Globus pallidus (tissue), 1 donor: ENCODE measurements around the gene ATP8A1.

Experiments used
- DNase-seq: peaks from one replicate; pipeline ENCODE4 v3.0.0-alpha.2; 2015; ENCODE audit warnings: low spot score

Gene ATP8A1

DNA sequence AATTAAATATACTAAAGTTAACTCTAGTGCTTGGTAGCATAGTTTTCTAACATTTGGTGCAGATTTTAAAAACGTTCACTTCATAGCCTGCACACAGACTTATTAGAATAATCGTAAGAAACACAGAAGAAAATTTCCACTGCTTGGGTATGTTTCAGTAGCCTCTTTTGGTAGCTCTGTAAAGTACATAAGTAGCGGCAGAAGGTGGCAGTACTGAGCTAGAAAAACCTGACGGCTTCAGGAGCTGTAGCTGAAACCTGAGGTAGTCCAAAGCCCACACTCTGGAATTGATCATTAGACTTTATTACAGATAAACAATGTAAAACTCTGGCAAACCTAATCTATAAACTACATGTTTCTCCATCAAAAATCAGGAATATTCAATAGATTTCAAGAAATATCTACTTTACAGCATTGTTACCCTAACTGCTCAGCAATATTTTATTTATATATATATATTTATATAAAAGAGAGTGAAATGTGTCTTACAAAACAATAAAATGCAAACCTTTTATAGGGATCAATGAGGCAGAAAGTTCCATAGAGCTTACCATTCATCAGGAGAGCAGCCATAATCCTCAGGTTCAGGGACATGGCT is 88.2 kb downstream of the ATP8A1 start:
- peak; percentile 87 for DNase-seq

DNA sequence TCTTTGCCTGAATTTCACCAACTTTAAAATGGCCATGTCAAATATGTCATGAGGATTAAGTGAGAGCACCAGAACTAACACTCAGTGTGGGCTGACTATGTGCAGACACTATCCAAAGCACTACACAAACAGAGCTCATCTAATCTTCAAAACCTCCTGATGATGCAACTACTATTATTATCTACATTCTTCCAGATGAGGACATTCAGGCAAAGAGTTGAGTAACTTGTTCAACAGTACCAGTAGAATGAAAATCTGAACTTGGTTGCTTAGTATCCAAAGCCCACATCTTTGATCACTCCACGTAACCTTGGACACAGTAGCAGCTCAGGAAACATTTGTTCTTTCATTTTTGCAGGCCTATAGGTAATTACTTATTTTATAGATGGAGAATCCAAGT is 90.1 kb downstream of the ATP8A1 start:
- no peak for DNase-seq

DNA sequence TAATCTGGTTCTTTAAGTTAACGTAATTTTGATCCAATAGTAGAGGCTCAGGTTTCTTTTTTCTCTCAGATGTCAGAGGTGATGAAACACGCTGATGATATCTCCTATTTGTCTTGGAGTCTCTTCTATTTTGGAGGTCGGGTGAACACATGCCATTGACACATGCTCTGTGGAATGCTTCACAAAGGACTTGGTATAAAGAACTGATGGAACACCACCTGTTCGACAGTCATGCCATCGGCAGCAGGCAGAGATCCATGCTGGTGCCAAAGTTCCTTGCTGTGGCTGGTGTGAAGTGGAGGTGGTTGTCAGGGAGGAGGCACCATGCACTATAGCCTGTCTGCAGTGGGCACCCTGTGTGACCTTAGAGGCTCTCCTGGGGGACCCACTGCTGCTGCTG is 94.9 kb downstream of the ATP8A1 start:
- DNase-seq = no peak

DNA sequence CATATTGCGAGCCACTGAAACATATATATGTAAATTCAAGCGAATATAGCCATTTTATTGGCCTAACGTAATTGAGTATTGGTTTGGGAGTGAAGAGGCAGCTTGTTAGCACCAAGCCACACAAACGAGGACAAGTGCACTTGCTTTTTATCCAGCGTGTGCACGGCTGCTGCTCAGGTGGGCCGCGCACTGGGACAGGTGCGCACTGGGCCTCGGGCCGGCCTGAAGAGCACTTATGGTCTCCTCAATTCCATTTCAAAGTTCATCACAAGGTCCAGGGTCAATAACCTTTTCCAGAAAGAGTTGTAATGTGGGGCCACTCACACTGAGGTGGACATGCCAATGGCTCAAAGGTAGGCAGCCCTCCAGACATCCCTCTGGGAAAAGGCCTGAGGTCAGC is 95.9 kb downstream of the ATP8A1 start:
- DNase-seq = no peak

DNA sequence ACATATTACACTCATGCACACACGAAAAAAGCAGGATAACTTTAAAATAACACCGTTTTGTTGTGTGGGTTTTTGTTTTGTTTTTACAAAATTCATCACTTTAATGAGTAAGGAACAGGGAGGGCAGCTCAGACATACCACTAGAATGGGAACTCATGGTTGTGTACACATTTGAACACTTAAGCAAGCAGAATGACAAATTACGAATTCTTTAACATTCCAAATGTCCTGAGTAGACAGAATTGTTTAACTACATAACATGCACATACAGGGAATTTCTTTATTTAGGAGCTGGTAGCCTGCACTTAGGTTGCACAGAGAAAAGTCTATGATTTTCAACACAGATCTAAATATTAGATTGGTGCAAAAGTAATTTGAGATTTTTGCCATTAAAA is 96.4 kb downstream of the ATP8A1 start:
- no peak for DNase-seq

DNA sequence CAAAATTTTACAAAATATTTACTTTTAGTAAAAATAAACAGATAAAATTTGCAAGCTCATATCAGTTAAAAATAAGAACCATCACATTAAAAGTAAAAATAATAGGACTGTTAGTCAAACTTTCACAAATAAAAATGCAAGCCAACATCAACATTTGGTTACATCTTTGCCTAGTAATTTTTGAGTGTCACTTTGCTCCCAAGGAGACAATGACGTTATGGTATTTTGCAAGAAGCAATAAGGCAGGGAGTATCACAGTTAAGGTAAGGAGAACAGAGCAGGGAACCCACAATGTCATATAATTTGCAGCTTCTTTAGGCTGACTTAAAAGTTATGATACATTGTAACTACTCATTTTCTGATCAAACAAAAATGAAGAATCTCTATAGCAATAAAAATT is 98.7 kb downstream of the ATP8A1 start:
- DNase-seq = no peak

DNA sequence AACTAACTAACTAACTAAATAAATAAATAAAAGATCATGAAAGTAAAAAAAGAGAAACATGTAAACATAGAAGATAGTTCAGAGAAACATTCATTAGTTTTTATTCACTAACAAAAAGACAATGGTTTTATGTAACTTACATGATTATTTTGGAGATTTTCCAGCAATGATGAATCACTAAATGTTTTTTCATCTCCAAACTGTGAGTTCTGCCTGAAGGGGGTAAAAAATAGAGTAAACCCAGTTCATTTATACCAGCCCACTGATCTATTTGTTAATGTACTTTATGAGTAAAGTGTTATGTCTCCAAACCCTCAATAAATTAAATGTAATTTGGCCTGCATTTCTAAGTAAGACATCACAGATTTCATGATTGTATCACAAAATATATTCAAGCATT is 101.1 kb downstream of the ATP8A1 start:
- DNase-seq = no peak

DNA sequence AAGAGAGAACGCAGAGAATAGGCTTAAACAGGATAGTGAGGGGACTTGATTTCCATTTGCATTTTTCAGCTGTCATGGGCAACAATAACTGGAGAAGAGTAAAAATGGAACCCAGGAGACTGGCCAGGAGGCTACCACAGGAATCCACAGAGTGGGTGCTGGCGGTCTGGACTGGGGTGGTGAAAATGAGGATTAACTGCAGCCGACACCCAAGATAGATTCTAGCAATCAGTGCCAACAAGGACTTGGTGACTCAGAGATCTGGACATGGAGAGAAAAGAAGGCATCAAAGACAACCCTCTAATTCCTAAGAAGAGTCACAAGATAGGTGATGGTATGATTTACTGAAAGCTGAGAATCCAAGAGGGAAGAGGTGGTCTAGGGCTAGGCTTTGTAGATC is 102.8 kb downstream of the ATP8A1 start:
- DNase-seq = no peak

DNA sequence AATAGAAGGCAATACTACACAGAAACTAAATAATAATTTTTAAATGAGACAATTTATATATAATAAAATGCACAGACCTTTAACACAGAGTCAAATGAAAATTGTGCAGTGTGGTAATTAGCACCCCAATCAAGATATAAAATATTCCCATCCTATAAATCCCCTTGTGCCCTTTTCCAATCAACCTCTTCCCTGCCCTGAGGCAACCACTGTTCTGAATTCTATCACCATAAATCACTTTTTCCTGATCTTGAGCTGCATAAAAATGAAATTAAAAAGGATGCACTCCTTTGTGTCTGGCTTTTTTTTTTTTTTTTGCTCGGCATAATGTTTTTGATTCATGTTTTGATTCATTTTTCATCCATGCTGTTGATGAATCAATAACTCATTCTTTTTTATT is 107.0 kb downstream of the ATP8A1 start:
- DNase-seq = no peak

DNA sequence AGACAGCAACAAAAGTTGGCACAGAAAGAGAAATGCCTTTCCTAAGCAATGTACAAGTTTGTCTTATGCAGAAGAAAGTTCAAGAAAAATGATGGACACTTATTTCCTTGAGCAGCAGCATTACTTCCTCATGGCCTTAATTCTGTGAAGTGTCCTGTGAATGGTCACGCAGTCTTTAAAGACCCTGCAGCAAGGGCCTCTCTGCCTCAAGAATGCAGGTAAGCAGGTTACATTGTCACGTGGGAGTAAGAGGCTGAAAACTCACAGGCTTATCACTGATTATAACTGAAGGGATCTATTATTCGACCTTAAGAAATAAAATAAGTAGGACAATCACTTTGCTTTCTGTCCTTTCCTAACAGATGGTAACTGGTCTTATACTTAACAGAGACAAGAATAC is 109.1 kb downstream of the ATP8A1 start:
- DNase-seq = no peak

DNA sequence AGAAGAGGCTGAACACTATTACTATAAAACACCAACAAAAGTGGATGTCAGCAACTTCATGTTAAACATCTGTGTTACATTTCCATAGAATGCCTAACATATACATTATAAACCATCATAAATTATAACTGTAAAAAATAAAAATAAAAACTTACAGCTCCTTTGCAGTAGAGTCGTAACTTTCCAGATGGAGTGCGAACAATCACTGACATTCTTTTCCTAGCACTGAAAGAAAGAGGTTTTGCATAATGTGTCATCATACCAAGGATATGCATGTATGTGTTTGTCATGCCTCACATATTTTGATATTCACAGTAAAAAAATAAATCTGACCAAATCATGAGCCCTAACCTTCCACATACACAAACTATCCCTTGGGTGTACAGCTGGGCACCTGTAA is 113.1 kb downstream of the ATP8A1 start:
- no peak for DNase-seq

DNA sequence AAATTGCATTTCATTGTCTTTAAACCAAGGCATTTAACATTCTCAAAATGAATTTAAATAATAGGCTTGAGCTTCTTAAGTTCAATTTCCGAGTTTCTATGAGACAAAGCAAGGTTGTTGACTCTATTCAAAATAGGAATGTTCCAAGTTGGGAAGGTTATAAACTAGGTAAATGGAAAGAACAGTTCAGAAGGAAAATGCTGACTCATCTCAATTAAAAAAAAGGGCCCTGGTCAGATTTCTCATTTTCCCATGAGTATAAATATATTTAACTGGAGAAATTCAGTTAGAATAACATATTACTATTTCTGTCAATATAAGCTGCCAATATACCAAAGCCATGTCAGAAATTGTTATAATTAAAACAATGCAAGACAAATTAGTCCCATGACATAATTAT is 113.8 kb downstream of the ATP8A1 start:
- DNase-seq = no peak

DNA sequence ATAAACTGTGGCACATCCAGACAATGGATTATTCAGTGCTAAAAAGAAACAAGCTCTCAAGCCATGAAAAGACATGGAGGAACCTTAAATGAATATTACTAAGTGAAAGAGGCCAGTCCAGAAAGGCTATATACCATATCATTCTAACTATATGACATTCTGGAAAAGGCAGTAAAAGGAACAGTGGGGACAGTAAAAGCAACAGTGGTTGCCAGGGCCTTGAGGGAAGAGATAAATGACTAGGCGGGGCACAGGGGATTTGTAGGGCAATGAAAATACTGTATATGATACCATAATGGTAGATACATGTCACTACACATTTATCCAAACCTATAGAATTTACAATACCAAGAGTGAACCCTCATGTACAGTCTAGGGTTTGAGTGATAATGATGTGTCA is 115.3 kb downstream of the ATP8A1 start:
- DNase-seq = no peak

DNA sequence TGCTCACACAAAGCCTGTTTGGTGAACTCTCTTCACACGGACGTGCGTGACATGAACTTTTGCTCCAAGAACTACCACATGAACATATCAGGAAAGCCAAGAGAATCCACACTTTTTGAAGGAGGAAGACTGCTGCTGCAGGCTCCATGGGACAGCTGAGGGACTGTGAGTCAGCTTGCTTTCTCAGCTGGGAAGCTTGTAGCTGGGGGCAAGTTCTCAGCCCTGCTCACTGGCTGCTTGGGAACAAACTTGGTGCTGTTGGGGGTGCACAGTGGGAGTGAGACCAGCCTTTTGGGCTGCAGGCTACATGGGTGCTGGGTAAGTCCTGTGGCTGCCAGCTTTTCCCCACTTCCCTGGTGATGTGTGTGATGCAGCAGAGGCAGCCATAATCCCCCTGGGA is 123.9 kb downstream of the ATP8A1 start:
- DNase-seq = no peak

DNA sequence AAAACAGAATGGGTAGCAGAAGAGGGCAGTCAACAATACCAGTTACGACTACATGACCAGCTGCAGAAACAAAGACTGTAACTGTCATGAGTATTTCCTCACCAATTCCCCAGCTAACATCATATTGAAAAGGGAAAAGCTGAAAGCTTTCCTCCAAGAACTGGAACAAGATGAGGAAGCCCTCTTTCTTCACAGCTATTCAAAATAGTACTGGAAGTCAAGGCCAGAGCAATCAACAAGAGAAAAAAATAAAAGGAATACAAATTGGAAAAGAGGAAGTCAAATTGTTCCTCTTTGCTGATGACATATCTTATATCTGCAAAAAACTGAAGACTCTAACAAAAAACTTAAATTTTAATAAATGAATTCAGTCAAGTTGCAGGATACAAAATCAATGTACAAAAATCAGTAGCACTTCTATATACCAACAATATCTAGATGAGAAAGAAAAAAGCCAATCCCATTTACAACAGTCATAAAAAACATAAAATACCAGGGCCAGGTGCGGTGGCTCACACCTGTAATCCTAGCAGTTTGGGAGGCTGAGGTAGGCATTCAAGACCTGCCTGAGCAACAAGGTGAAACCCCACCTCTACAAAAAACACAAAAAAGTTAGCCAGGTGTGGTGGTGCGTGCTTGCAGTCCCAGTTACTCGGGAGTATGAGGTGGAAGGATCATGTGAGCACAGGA is 125.4 kb downstream of the ATP8A1 start:
- no peak for DNase-seq

DNA sequence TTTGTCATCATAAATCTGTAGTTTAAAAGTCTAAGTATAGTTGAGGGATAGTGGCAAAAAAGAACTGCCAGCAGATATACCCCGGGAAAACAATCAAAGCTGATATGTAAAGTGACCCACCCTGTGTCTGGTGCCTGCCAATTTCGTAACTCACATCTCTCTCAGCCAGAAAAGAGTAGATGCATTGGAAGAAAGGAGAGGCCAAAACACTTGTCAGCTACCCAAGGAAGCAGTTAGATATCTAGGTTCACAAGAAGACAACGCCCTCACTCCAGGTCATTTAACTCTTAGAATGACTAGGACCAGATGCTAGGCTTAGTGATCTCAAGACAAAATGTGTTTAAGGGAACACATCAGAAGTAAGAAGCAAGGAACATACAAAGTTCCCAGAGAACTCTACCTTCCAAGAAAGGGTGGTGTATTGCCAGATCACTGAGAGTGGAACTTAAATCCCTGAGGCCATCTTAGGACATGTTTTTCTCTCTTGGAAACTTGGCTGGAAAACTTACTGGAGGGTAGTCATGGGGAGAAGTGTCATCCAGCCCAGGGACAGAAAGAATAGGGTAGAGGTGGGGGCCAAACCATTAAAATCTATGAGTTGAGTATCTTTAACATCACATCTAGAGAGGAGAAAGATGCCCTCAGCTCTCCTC is 133.7 kb downstream of the ATP8A1 start:
- no peak for DNase-seq

DNA sequence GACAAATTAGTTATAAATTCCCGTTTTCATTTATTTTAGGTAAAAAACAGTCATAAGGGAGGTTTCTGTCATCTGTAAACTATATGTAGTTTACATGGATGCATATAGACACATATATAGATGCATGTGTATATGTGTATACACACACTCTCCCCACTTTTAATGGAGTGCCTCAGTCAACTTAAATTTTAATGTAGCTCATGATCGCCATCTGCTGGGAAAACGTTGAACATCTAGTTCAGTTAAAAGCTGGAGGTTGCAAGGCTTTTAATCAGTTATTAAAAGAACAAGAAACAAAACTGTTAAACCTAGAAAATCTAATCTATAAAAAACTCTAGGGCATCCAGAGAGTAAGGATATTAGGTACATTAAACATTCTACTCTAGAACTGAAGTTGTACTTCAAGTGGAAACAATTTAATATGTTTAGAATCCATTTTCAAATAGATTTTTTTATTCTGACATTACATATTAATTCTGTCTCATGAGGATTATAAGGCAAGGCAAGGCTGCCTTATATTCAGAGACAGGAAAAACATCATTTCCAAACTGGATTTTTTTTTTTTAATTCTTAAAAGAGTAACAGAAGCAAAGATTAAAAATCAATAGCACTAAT is 137.0 kb downstream of the ATP8A1 start:
- DNase-seq = peak; percentile 48

DNA sequence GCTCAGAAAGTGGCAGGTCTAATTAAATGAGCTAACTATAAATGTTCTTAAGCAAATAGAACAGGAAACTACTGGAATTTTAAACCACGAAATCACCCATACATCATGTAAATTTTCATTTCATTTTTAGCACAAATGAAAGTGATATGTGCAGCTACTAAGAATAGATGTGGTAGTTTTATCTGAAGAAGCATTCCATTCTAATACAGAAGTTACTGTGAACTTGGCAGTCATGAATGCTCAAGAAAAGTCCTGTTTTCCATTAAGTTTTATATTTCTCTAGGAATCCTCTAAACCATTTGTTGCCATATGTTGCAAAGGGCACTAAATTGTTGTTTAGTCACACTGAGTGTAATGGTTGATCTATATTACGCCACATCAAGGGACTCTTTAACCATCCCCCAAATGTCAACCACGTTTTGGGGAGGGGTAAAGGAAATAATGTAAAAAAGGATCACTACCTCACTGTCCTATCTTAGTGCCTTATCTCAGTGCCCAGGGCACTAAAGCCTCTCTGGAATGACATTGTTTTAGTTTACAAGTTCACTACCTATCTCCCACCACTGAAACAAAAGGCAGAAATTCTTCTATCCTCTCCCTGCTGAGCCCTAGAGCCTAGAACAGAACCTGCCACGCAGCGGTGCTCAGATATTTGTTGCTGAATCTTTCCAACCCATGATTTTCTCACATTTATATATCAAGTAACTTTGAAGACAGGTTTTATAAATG is 141.6 kb downstream of the ATP8A1 start:
- DNase-seq = no peak

DNA sequence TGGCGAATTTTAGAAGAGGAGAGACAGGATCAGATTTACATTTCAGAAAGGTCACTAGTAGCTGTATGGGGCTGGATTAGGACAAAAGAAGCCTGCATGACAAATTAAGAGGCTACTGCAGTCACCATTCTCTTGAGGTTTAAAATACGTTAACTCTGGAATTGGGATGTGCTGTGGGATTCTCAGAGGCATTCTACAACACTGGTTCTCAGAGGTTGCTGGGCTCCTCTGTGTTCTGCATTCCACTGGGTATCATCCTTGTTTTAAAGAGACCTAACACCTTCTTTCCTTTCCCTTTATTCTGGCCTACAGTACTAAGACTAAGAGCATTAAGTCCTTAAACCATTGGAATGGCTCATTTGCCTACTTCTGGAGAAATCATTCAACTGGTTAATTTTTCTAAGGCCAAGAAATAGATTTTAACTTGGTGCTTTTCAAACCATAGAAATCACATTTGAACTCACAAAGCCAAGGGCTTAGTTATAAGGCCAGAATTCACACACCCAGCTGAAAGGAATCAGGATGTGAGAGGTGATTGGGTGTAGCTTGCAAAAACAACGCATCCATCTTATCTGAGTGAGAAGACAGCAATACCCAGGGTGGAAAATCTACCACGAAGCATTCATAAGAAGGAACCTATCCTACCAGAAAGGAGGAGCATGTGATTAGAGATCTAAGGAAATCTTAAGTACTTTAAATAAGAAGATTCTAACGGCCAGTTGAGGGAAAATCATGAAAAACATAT is 143.0 kb downstream of the ATP8A1 start:
- DNase-seq = no peak

DNA sequence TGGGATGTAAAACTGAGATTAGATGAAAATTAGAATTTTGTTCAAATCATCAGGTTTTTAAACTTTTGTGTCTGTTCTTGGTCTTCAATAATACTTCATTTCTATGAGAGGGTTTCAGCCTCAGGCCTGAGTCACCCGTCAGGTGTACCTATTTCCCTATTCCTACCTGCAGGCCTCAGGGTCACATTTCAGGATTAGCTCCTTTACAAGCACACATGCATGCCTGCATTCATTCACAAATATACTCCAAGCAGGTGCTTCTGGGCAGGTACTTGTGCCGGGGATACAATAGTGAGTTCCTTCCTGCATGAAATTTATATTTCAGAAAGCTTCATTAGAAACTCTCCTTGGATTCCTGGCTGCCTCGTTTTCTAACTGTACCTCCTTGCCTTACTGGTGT is 144.7 kb downstream of the ATP8A1 start:
- DNase-seq = no peak

DNA sequence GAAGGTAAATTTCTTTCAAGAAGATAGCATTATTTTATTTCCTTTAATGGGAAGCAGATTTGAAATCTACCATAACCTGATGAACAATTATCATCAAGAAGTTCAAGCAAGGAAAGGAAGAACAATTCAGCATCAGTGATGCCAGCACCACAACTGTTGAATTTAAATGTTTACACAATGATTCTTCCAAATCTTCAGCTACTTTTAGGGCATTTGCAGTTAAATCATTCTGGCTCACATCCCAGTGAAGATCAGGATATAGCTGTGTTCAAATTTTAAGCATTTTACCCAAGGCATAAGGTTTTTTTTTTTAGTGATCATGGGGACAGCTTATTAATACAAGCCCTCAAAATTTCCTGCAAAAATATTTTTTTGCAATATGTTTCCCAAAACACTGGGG is 146.7 kb downstream of the ATP8A1 start:
- DNase-seq = no peak
